ENCODE measurements around the gene PTDSS2. TPM values are rescaled to one million over a fixed set of nuclear protein-coding genes. Genes with fewer than 3 reads are reported as not detected.

Gene PTDSS2
- total and polyA plus RNA-seq, 2 experiments from 2014 or later: 22.7 to 145 TPM

GRCh38 chr11:426851-427250 lies 23.2 kb upstream of the PTDSS2 start:
- Histone ChIP-seq H3K27ac (ENCODE audit: low read depth) (no peak overlapping the region), H3K4me3 (no peak overlapping the region), H2AFZ (no peak overlapping the region), H3K4me1 (ENCODE audit: insufficient read depth) (no peaks in the 10 kb centered on the region), H3F3A (replicated peaks; ENCODE audit: low read depth) (peaks cover 8% of the 10 kb centered on the region), H3K36me3 (ENCODE audit: insufficient read depth) (no peaks in the 10 kb centered on the region), H3K27me3 (ENCODE audit: insufficient read depth) (peaks cover 6% of the 10 kb centered on the region), H3K9me2 (ENCODE audit: insufficient read depth) (no peaks in the 10 kb centered on the region), H3K4me2 (no peak overlapping the region), H4K20me1 (replicated peaks; ENCODE audit: insufficient read depth) (no peaks in the 10 kb centered on the region), H3K79me2 (replicated peaks; ENCODE audit: insufficient read depth) (no peaks in the 10 kb centered on the region)
- H3K9me3 Mint-ChIP-seq: peaks cover 3% of the 10 kb centered on the region; the same call in 2 of the 3 replicates
- peaks cover 7% of the 10 kb centered on the region for H3K27me3 Mint-ChIP-seq (ENCODE audit: insufficient read depth, low read depth, poor library complexity)
- TF ChIP-seq EZH2phosphoT487 (IDR thresholded peaks at IDR 0.05; ENCODE audit: unreplicated experiment) (no peak), EZH2 (IDR thresholded peaks at IDR 0.05; ENCODE audit: low read depth, unreplicated experiment) (no peak), NANOG (IDR thresholded peaks at IDR 0.05; ENCODE audit: borderline replicate concordance) (no peak), CTCF (conservative IDR thresholded peaks at IDR 0.05; ENCODE audit: low read depth in 2 of 2) (no peak), REST (IDR thresholded peaks at IDR 0.05; ENCODE audit: unreplicated experiment) (no peak), ETS1 (IDR thresholded peaks at IDR 0.05) (no peak), STAT1 (IDR thresholded peaks at IDR 0.05; ENCODE audit: unreplicated experiment) (no peak), JUNB (IDR thresholded peaks at IDR 0.05; ENCODE audit: unreplicated experiment) (no peak), ZNF114 (CRISPR knock-in tag; IDR thresholded peaks at IDR 0.05) (no peak), ZNF331 (CRISPR knock-in tag; IDR thresholded peaks at IDR 0.05; ENCODE audit: low read depth) (no peak), POLR2AphosphoS5 (IDR thresholded peaks at IDR 0.05; ENCODE audit: low read depth) (no peak), ZNF462 (CRISPR knock-in tag; IDR thresholded peaks at IDR 0.05) (no peak), CREB1 (CRISPR knock-in tag; IDR thresholded peaks at IDR 0.05; ENCODE audit: low read depth) (no peak)
- H3K36me3 Mint-ChIP-seq (ENCODE audit: low read depth): peaks cover 4% of the 10 kb centered on the region
- no peak overlapping the region for H3K27ac Mint-ChIP-seq
- H3K4me3 Mint-ChIP-seq: no peak overlapping the region
- H3K4me1 Mint-ChIP-seq: peaks cover 3% of the 10 kb centered on the region; the same call in 1 of the 3 replicates
- ATAC-seq (no peak), DNase-seq (ENCODE audit: low spot score) (no peak)

Measured in GM23338 (cell line).